Common myeloid progenitor, CD34-positive (primary cell): ENCODE data around the gene FEV.

Experiments
- CTCF ChIA-PET: fragments of 350-600 bp; sonication (Branson Sonifier 250); formaldehyde crosslinking; loops from one replicate; lab custom pipeline; 2021; ENCODE audit warnings: antibody characterized with exemption; lab: Charles Lee
- POLR2A ChIA-PET: fragments of 350-600 bp; sonication (Branson Sonifier 250); formaldehyde crosslinking; loops from one replicate; lab custom pipeline; 2021; ENCODE audit warnings: antibody characterized with exemption; lab: Charles Lee
- DNase-seq, 3 donors: peaks; one replicate each; pipeline versions ENCODE4 v3.0.0 to v3.0.0-alpha.2; 2013
- H3K27ac ChIP-seq, 2 experiments: 1 replicate in 1 of 2; 2 replicates in 1 of 2; pipeline ENCODE4 v1.7.0; 2013; ENCODE audit warnings: inconsistent platforms in 2 of 2, low read length in 2 of 2, mild to moderate bottlenecking in 2 of 2, low read depth in 1 of 2, moderate library complexity in 1 of 2; ENCODE audit not compliant: severe bottlenecking in 2 of 2, insufficient read depth in 1 of 2, poor library complexity in 1 of 2
- H3K27me3 ChIP-seq, 5 experiments: replicated peaks in 2 of 5; 1 replicate in 3 of 5; 2 replicates in 2 of 5; pipeline versions ENCODE4 v1.6.1 to v1.7.0; 2013; ENCODE audit warnings: low read length in 4 of 5, mild to moderate bottlenecking in 2 of 5, moderate library complexity in 2 of 5, inconsistent platforms in 1 of 5; ENCODE audit not compliant: insufficient read depth in 5 of 5, control insufficient read depth in 4 of 5
- H3K36me3 ChIP-seq, 4 experiments: 1 replicate in 2 of 4; 2 replicates in 2 of 4; pipeline versions ENCODE4 v1.6.1 to v1.7.0; 2013; ENCODE audit warnings: low read length in 3 of 4, control low read depth in 1 of 4, mild to moderate bottlenecking in 1 of 4; ENCODE audit not compliant: control insufficient read depth in 4 of 4, insufficient read depth in 4 of 4
- H3K4me1 ChIP-seq, 4 experiments: 1 replicate in 3 of 4; 2 replicates in 1 of 4; pipeline versions ENCODE4 v1.6.1 to v1.7.1; 2013; ENCODE audit warnings: low read length in 3 of 4, mild to moderate bottlenecking in 3 of 4, control low read depth in 1 of 4, inconsistent platforms in 1 of 4, moderate library complexity in 1 of 4; ENCODE audit not compliant: control insufficient read depth in 4 of 4, insufficient read depth in 4 of 4; ENCODE audit errors: control extremely low read depth in 1 of 4
- H3K4me3 ChIP-seq, 7 experiments: 1 replicate in 4 of 7; 2 replicates in 3 of 7; pipeline versions ENCODE4 v1.5.1 to v1.7.0; 2013; ENCODE audit warnings: mild to moderate bottlenecking in 7 of 7, low read length in 6 of 7, moderate library complexity in 6 of 7, inconsistent platforms in 2 of 7, low read depth in 2 of 7, control low read depth in 1 of 7; ENCODE audit not compliant: insufficient read depth in 4 of 7, control insufficient read depth in 1 of 7; ENCODE audit errors: extremely low read depth in 1 of 7
- H3K9me3 ChIP-seq, 5 experiments: 1 replicate in 4 of 5; 2 replicates in 1 of 5; pipeline versions ENCODE4 v1.6.1 to v1.7.1; 2013; ENCODE audit warnings: low read length in 4 of 5, mild to moderate bottlenecking in 2 of 5, inconsistent platforms in 1 of 5, low read depth in 1 of 5, moderate library complexity in 1 of 5; ENCODE audit not compliant: control insufficient read depth in 4 of 5, insufficient read depth in 2 of 5; ENCODE audit errors: control extremely low read depth in 1 of 5
- WGBS: methylation state at CpG from one replicate; pipeline ENCODE4 v1.1.5; 2013; ENCODE audit not compliant: insufficient coverage; 5-methylcytosine and 5-hydroxymethylcytosine counted together

The FEV gene

DNA sequence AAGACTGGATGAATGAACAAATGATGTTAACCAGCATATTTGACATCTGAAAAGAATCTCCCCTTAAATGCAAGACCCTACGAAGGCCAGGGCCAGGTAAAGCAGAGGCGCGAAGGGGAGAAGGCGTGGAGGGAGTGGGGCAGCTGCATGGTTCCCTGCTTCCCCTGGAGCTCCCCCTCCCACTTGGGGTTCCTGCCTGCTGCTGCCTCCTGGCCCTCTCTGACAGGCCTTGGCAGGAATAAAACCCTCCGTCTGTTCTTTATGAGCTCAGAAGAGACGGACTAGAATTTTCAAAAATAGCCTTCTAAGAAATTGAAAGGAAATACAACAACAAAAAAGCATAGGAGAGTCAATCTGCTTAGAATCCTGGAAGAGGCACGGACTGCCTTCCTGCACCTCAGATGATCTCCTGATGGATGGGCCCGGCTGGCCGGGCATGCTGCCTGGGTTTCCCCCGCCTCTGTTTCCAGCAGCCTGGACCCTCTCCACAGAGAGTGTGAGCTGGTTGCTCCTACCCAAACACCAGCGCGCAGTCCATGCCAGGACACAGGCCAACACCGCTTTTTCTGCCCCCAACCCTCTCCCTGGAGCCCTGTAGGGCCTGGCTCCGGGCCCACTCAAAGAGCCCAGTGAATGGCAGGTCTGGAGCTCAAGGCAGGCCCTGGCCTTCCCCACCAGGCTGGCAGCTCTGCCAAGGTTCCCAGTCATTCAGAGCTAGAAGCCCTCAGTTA is 32.4 kb upstream of the FEV start:
- Histone ChIP-seq H3K27me3 (peaks cover 0 to 19% (median 15%) of the 10 kb centered on the region in 5 experiments), H3K9me3 (no peaks in the 10 kb centered on the region), H3K4me1 (no peaks in the 10 kb centered on the region), H3K36me3 (no peaks in the 10 kb centered on the region), H3K27ac (no peak overlapping the region), H3K4me3 (no peak overlapping the region)
- ChIA-PET POLR2A (no interaction called here), CTCF (interaction anchor here (0.7 to 2.7 kb wide), 9 partner anchors 9 to 282 kb away, joined by 3 to 12 read pairs (median 7); no protein-coding TSS in a partner anchor)
- no peak for DNase-seq
- 89% methylated on average over 9 of the region's 14 CpGs for WGBS

DNA sequence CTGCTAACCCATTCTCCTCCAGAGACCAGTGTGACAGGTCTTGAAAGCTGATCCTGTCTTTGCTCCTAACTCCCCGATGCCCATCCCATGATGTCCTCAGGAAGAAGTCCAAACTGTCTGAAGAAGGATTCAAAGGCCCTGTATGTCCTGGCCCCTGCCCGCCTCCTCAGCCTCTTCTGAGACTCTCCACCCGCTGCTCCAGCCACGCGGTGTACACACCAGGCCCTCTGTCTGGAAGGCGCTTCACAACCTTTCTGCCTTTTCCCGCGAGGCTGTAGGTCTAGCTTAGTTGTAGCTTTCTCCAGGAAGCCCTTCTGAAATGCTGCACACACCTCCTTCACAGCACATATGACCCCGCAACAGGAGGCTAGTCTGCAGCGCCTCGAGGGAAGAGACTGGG is 31.7 kb upstream of the FEV start:
- Histone ChIP-seq H3K4me1 (no peaks in the 10 kb centered on the region), H3K27ac (no peak overlapping the region), H3K9me3 (peaks cover 0 to 1% (median 0%) of the 10 kb centered on the region in 5 experiments), H3K4me3 (no peak overlapping the region), H3K36me3 (no peaks in the 10 kb centered on the region), H3K27me3 (peaks cover 0 to 20% (median 13%) of the 10 kb centered on the region in 5 experiments)
- WGBS, result 83% methylated on average over 9 of the region's 11 CpGs
- ChIA-PET POLR2A (no interaction called here), CTCF (interaction anchor here (0.7 to 2.3 kb wide), 8 partner anchors 10 to 283 kb away, joined by 3 to 12 read pairs (median 4); no protein-coding TSS in a partner anchor)
- DNase-seq, result no peak

DNA sequence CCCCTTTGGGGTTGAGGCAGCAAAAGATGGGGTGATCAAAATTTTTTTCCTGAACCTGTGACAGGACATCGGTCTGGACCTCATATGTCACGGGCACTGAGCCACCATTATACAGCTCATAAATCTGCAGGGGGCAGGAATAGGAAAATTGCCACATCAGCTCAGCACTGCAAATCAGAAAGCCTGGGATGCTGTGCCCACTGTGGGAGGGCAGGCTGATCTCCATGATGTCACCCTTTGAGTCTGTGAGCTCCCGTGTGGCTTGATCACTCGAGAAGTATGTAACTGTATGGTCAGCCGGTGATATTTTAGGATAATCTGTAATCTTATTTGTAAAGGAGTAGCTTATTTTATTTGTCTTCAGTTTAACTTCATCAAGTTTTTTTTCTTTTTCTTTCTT is 25.9 kb upstream of the FEV start:
- ChIA-PET CTCF (interaction anchor here (0.8 to 7.7 kb wide), 6 partner anchors 9 to 143 kb away, joined by 3 to 57 read pairs (median 6); no protein-coding TSS in a partner anchor), POLR2A (no interaction called here)

GRCh38 chr2:219010162-219010756 is 25.3 kb upstream of the FEV start:
- ChIA-PET CTCF (interaction anchor here (0.7 to 7.7 kb wide), 9 partner anchors 9 to 144 kb away, joined by 3 to 57 read pairs (median 5); no protein-coding TSS in a partner anchor), POLR2A (no interaction called here)
- Histone ChIP-seq H3K4me3 (no peak overlapping the region), H3K36me3 (no peaks in the 10 kb centered on the region), H3K9me3 (peaks cover 0 to 4% (median 0%) of the 10 kb centered on the region in 5 experiments), H3K4me1 (no peaks in the 10 kb centered on the region), H3K27me3 (peaks cover 7 to 43% (median 12%) of the 10 kb centered on the region in 5 experiments), H3K27ac (no peak overlapping the region)
- DNase-seq, result peak in 1 of 3 donors; percentile 45
- 70% methylated on average over 2 of the region's 6 CpGs for WGBS

More for the DNA sequence above, 25.9 kb upstream of the FEV start:
- Histone ChIP-seq H3K27me3 (peaks cover 7 to 37% (median 10%) of the 10 kb centered on the region in 5 experiments), H3K4me3 (no peak overlapping the region), H3K36me3 (no peaks in the 10 kb centered on the region), H3K9me3 (peaks cover 0 to 4% (median 0%) of the 10 kb centered on the region in 5 experiments), H3K4me1 (no peaks in the 10 kb centered on the region), H3K27ac (no peak overlapping the region)
- no peak for DNase-seq
- WGBS, result 86% methylated on average over 2 of the region's 5 CpGs

GRCh38 chr2:219009294-219009693 is 24.3 kb upstream of the FEV start:
- H3K9me3 ChIP-seq, result peaks cover 0 to 4% (median 0%) of the 10 kb centered on the region in 5 experiments
- no peak overlapping the region for H3K27ac ChIP-seq
- H3K27me3 ChIP-seq, result peaks cover 4 to 52% (median 15%) of the 10 kb centered on the region in 5 experiments
- DNase-seq, result no peak
- no peaks in the 10 kb centered on the region for H3K4me1 ChIP-seq
- H3K36me3 ChIP-seq, result no peaks in the 10 kb centered on the region
- ChIA-PET CTCF (interaction anchor here (0.7 to 7.7 kb wide), 7 partner anchors 10 to 145 kb away, joined by 3 to 57 read pairs (median 11); no protein-coding TSS in a partner anchor), POLR2A (no interaction called here)
- no peak overlapping the region for H3K4me3 ChIP-seq
- WGBS, result no CpG with 5 or more reads among the region's 2 CpGs

DNA sequence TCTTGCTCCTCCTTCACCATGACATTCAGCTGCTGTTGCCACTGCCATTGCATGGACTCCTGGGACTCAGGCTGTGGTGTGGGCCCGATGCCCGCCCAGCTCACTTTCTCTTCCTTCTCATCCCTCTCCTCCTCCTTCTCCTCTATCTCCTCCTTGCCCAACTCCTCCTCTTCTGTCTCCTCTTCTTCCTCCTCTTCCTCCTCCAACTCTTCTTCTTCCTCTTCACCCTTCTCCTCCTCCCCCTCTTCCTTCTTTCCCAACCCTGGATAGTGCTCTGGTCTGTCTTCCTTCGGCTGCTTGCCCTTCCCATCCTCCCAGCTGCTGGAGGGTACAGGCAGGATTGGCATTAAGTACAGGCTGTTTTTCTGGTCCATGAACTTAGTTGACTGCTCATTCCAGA is 19.0 kb upstream of the FEV start:
- Histone ChIP-seq H3K4me1 (peaks cover 0 to 23% (median 14%) of the 10 kb centered on the region in 4 experiments), H3K27ac (no peak overlapping the region), H3K4me3 (no peak overlapping the region), H3K9me3 (no peaks in the 10 kb centered on the region), H3K36me3 (no peaks in the 10 kb centered on the region), H3K27me3 (peaks cover 2 to 94% (median 40%) of the 10 kb centered on the region in 5 experiments)
- ChIA-PET POLR2A (no interaction called here), CTCF (interaction anchor here (0.9 to 5.2 kb wide), 9 partner anchors 9 to 128 kb away, joined by 3 to 16 read pairs (median 4); no protein-coding TSS in a partner anchor)
- no peak for DNase-seq
- 93% methylated on average over 3 of the region's 3 CpGs for WGBS
